Measurements from ENCODE around the gene PLLP.

The PLLP gene

DNA sequence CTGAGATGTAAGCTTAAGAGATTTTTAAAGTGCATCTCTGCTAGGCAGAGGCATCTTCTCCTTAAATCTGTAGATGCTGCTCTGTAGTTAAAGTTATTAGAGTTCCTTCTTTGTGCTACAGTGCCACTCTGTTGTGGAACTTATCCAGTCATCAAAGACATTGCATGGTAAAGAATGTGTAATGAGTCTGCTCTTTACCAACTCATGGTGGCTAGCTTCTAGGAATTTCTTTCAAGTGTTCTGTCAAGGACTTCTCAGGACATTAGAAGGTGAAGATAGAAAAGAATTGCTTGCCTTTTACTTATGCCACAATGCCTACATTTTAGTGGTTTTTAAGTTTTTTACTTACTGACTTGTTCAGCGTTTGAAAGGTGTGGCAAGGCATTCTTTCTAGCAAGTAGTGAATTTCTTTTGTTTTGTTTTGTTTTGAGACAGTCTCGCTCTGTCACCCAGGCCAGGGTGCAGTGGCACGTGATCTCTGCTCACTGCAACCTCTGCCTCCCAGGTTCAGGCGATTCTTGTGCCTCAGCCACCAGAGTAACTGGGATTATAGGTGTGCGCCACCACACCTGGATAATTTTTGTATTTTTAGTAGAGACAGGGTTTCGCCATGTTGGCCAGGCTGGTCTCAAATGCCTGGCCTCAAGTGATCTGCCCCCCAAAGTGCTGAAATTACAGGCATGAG lies 59.7 kb downstream of the PLLP start:
- Mint-ChIP-seq H3K36me3 (ENCODE audit: low read depth) (peaks cover 70% of the 10 kb centered on the region), H3K27me3 (ENCODE audit: low read depth) (no peaks in the 10 kb centered on the region), H3K4me3 (no peak overlapping the region), H3K9me3 (peaks cover 5% of the 10 kb centered on the region), H3K4me1 (peaks cover 9% of the 10 kb centered on the region), H3K27ac (no peak overlapping the region)
- TF ChIP-seq, protein P1, sequence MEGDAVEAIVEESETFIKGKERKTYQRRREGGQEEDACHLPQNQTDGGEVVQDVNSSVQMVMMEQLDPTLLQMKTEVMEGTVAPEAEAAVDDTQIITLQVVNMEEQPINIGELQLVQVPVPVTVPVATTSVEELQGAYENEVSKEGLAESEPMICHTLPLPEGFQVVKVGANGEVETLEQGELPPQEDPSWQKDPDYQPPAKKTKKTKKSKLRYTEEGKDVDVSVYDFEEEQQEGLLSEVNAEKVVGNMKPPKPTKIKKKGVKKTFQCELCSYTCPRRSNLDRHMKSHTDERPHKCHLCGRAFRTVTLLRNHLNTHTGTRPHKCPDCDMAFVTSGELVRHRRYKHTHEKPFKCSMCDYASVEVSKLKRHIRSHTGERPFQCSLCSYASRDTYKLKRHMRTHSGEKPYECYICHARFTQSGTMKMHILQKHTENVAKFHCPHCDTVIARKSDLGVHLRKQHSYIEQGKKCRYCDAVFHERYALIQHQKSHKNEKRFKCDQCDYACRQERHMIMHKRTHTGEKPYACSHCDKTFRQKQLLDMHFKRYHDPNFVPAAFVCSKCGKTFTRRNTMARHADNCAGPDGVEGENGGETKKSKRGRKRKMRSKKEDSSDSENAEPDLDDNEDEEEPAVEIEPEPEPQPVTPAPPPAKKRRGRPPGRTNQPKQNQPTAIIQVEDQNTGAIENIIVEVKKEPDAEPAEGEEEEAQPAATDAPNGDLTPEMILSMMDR (IDR thresholded peaks at IDR 0.05; ENCODE audit: unreplicated experiment in 3 of 3) = no peak

DNA sequence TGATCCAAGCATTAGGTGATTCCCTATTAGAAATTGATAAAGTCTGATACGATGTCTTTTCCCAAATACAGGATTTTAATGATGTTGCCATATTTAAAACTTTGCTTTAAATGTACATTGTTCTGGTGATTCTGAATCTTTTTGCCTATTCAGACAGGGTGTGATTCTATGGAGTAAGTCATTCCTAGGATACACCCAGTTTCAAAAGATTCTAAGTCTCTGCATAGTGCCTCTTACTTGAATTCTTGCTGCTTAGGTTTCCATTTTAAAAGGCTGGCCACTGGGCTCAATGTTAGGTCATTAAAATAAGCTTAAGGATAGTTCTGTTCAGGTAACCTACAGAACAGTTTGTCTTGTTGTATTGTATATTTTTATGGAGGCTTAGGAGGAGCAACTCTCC lies 61.4 kb downstream of the PLLP start:
- H3K36me3 Mint-ChIP-seq (ENCODE audit: low read depth) = peaks cover 82% of the 10 kb centered on the region
- H3K4me1 Mint-ChIP-seq = peaks cover 9% of the 10 kb centered on the region
- no peak overlapping the region for H3K27ac Mint-ChIP-seq
- peaks cover 16% of the 10 kb centered on the region for H3K9me3 Mint-ChIP-seq
- TF ChIP-seq, protein P1 (IDR thresholded peaks at IDR 0.05; ENCODE audit: unreplicated experiment in 3 of 3) = no peak
- H3K4me3 Mint-ChIP-seq = no peak overlapping the region
- no peaks in the 10 kb centered on the region for H3K27me3 Mint-ChIP-seq (ENCODE audit: low read depth)

DNA sequence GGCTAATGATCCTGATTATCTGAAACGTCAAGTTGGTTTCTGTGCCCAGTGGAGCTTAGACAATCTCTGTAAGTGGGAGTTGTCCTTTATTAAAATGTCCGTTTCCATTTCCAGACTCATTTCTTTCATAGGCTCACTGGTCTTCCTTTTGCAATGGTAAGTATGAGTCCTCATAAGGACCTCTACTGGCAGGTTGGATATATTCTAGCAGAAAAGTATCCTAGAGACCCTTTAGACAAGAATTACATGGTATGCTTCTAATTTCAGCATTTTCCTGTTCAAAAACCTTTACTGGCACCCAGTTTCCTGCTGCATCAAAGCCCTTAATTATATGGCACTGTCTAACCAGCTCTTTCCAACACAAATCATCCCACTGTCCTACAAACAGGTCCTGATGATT lies 67.5 kb downstream of the PLLP start:
- Mint-ChIP-seq H3K36me3 (ENCODE audit: low read depth) (peaks cover 94% of the 10 kb centered on the region), H3K4me1 (no peaks in the 10 kb centered on the region), H3K27me3 (ENCODE audit: low read depth) (no peaks in the 10 kb centered on the region), H3K9me3 (peaks cover 28% of the 10 kb centered on the region), H3K4me3 (no peak overlapping the region), H3K27ac (no peak overlapping the region)
- TF ChIP-seq, protein P1 (IDR thresholded peaks at IDR 0.05; ENCODE audit: unreplicated experiment in 3 of 3) = no peak

DNA sequence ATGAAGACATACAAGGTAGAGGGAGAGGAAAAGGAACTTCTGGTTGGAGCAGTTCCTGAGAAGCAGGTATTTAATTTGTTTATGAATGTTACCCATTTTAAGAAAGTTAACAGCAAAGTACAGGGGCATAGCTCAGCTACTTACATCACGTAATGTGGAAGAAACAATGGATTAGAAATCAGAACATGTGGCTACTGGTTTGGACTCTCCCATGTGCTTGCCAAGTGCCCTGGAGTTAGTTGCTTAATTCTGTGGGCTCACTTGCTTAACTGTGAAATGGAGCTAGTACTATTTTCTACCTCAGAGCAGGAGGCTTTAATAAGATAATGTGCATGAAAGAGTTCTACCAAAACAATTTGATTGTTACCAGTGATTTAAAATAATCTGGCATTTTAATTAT lies 71.0 kb downstream of the PLLP start:
- H3K27ac Mint-ChIP-seq = no peak overlapping the region
- TF ChIP-seq, protein P1 (IDR thresholded peaks at IDR 0.05; ENCODE audit: unreplicated experiment in 3 of 3) = no peak
- H3K27me3 Mint-ChIP-seq (ENCODE audit: low read depth) = no peaks in the 10 kb centered on the region
- H3K4me3 Mint-ChIP-seq = no peak overlapping the region
- H3K4me1 Mint-ChIP-seq = no peaks in the 10 kb centered on the region
- H3K36me3 Mint-ChIP-seq (ENCODE audit: low read depth) = peaks cover 86% of the 10 kb centered on the region
- H3K9me3 Mint-ChIP-seq = peaks cover 14% of the 10 kb centered on the region

DNA sequence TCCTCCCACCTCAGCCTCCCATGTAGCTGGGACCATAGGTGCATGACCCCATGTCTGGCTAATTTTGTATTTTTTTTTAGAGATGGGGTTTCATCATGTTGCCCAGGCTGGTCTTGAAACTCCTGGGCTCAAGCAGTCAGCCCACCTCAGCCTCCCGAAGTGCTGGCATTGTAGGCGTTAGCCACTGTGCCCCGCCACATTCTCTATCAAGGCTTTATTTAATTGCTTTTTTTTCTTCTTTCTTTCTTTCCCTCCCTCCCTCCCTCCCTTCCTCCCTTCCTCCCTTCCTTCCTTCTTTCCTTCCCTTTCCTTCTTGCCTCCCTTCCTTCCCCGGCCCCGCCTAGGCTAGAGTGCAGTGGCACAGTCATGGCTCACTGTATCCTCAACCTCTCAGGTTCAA lies 74.7 kb downstream of the PLLP start:
- Mint-ChIP-seq H3K4me3 (no peak overlapping the region), H3K27ac (no peak overlapping the region), H3K9me3 (no peaks in the 10 kb centered on the region), H3K27me3 (ENCODE audit: low read depth) (no peaks in the 10 kb centered on the region), H3K4me1 (no peaks in the 10 kb centered on the region), H3K36me3 (ENCODE audit: low read depth) (peaks cover 83% of the 10 kb centered on the region)
- TF ChIP-seq, protein P1 (IDR thresholded peaks at IDR 0.05; ENCODE audit: unreplicated experiment in 3 of 3) = no peak

DNA sequence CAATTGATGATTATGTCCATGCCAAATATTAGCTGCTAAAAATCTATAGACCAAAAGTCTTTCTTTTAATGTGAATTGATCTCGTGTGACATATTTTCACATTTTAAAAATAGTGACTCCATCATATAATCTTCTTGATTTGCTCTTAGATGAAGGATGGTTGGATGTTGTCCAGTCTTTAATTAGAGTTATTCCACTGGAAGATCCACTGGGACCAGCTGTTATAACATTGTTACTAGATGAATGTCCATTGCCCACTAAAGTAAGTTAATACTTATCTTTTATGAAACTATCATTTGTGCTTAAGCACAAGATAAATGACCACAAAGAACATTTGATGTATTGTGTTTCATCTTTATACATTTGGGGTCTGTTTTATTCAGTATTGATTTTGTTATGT lies 75.5 kb downstream of the PLLP start:
- TF ChIP-seq, protein P1 (IDR thresholded peaks at IDR 0.05; ENCODE audit: unreplicated experiment in 3 of 3) = no peak

More for the DNA sequence above, 75.5 kb downstream of the PLLP start:
- Mint-ChIP-seq H3K9me3 (no peaks in the 10 kb centered on the region), H3K4me3 (no peak overlapping the region), H3K27ac (no peak overlapping the region), H3K36me3 (ENCODE audit: low read depth) (peaks cover 78% of the 10 kb centered on the region), H3K4me1 (no peaks in the 10 kb centered on the region), H3K27me3 (ENCODE audit: low read depth) (no peaks in the 10 kb centered on the region)

Data from nephron (organoid).